ENCODE data around the gene PMEPA1.
"Not testable (repeated sequence)": the region's sequence is repeated elsewhere in the genome, so short reads cannot be mapped to it uniquely, and the experiment has no call there.

Gene PMEPA1

GRCh38 chr20:57649617-57650015, 60.2 kb downstream of the PMEPA1 start:
- DNase-seq = no peak

- no peak for DNase-seq
Observed at GRCh38 chr20:57648878-57649616, 60.8 kb downstream of the PMEPA1 start.

- DNase-seq = no peak
Observed at GRCh38 chr20:57647933-57648785, 61.7 kb downstream of the PMEPA1 start.

GRCh38 chr20:57647006-57647932, 62.5 kb downstream of the PMEPA1 start:
- no peak for DNase-seq

- no peak for DNase-seq
Observed at GRCh38 chr20:57638895-57639236, 70.9 kb downstream of the PMEPA1 start.

- DNase-seq = no peak
Observed at GRCh38 chr20:57638173-57638894, 71.5 kb downstream of the PMEPA1 start.

- DNase-seq = peak in 2 of 5 experiments; percentile 50 to 61
Observed at GRCh38 chr20:57633945-57634491, 75.8 kb downstream of the PMEPA1 start.

- DNase-seq = no peak
Observed at GRCh38 chr20:57632286-57632685, 77.5 kb downstream of the PMEPA1 start.

- no peak for DNase-seq
Observed at GRCh38 chr20:57630061-57630460, 79.8 kb downstream of the PMEPA1 start.

GRCh38 chr20:57629491-57629901, 80.3 kb downstream of the PMEPA1 start:
- not testable (repeated sequence) for DNase-seq

GRCh38 chr20:57628962-57629308, 80.9 kb downstream of the PMEPA1 start:
- DNase-seq = not testable (repeated sequence)

- DNase-seq = peak in 3 of 5 experiments; percentile 28 to 86 (median 67)
Observed at GRCh38 chr20:57628047-57628961, 81.5 kb downstream of the PMEPA1 start.

- no peak for DNase-seq
Observed at GRCh38 chr20:57627339-57627738, 82.5 kb downstream of the PMEPA1 start.

- DNase-seq = no peak
Observed at GRCh38 chr20:57625978-57626377, 83.8 kb downstream of the PMEPA1 start.

GRCh38 chr20:57625181-57625958, 84.4 kb downstream of the PMEPA1 start:
- DNase-seq = no peak

GRCh38 chr20:57624124-57624523, 85.7 kb downstream of the PMEPA1 start:
- no peak for DNase-seq

GRCh38 chr20:57622579-57623381, 87.0 kb downstream of the PMEPA1 start:
- DNase-seq = peak; percentile 38 to 67 (median 55)

- no peak for DNase-seq
Observed at GRCh38 chr20:57622201-57622570, 87.6 kb downstream of the PMEPA1 start.
